Ovary (tissue), 1 donor: ENCODE measurements around the gene ANKRD33.

ENCODE experiments used
- EP300 ChIP-seq: sonication (generic); formaldehyde crosslinking; IDR thresholded peaks from one replicate; pipeline ENCODE4 v1.6.1; 2017; ENCODE audit warnings: antibody characterized with exemption
- POLR2A ChIP-seq: fragments of 450-650 bp; IDR thresholded peaks from one replicate; pipeline ENCODE4 v1.6.1; 2017; ENCODE audit warnings: antibody characterized with exemption, mild to moderate bottlenecking, moderate library complexity

DNA sequence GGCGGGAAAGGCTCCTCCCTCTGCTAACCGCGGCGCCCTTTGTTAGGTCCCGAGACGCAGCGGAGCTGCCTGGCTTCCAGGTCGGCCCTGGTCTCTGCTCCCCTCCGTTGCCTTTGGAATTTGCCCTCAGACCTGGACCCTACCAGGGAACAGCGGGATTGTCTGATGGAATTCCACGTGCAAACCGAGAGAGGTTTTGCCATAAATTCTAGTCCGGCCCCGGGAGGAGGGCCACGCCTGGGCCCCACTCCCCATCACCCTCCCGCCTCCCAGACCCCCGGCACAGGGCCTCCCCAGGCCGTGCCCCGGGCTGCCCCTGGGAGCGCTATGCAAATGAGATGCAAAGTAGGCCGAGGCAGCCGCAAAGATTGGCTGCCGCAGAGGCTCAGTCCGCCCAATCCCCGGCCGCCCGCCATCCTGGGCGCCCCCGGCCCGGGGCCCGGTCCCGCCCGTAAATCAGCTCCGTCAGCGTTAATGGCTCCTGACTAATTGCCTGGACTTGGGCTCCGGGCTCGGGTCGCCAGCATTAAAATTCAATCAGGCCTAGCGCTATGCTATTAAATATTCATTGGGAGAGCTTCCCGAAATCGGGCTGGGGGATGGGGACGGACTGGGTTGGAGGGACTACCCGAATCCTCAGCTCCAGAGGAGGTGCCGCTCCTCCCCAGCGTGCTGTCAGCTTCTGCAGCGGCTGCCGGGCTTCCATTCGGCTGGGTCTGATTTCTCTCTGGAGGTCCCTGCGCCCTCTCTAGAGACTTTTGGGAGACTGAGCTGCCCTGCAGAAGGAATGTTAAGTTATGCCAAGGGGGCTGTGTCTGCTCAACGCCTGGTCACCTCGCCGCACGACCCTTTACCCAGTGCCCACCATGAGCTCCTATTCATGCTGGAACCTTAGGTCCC, 23.7 kb upstream of the ANKRD33 start:
- TF ChIP-seq POLR2A (no peak), EP300 (no peak)
